Endothelial cell of umbilical vein (primary cell): ENCODE results near the gene TEX264. TPM values are rescaled to one million over a fixed set of nuclear protein-coding genes. Genes with fewer than 3 reads are reported as not detected.

Source experiments
- BruUV-seq: library from RNA; stranded (reverse); fragments of 400-500 nt; replicated peaks from 2 replicates; lab custom pipeline; 2021; lab: Mats Ljungman, UMichigan
- CTCF ChIA-PET: fragments of 300-600, 350-600 bp; sonication (Branson Sonifier 250); formaldehyde crosslinking; loops from one replicate; lab custom pipeline; 2021; ENCODE audit warnings: antibody characterized with exemption, inconsistent platforms; lab: Charles Lee
- POLR2A ChIA-PET: fragments of 300-600, 350-600 bp; sonication (Branson Sonifier 250); formaldehyde crosslinking; loops from one replicate; lab custom pipeline; 2021; ENCODE audit warnings: antibody characterized with exemption, inconsistent platforms; lab: Charles Lee
- DNase-seq: peaks from one replicate; pipeline ENCODE4 v3.0.0-alpha.2; 2011; ENCODE audit warnings: low read depth, low spot score
- FAIRE-seq: peaks from 2 replicates; lab custom pipeline; 2011; peaks lifted over from hg19 to GRCh38; lab: Jason Lieb, UNC
- H2AFZ ChIP-seq: 2 replicates; pipeline ENCODE4 v1.6.0; 2012; ENCODE audit warnings: low read depth, low read length, control low read depth, inconsistent platforms
- H3K27ac ChIP-seq: 2 replicates; pipeline ENCODE4 v1.5.1; 2011; ENCODE audit warnings: low read depth, mild to moderate bottlenecking, control low read depth, low read length, moderate library complexity; ENCODE audit not compliant: insufficient read depth
- H3K27me3 ChIP-seq, 2 experiments: 2 replicates each; pipeline versions ENCODE4 v1.6.0 to v1.6.1; 2011; ENCODE audit warnings: low read length in 2 of 2, mixed read lengths in 1 of 2; ENCODE audit not compliant: control insufficient read depth in 2 of 2, insufficient read depth in 2 of 2
- H3K36me3 ChIP-seq, 2 experiments: 2 replicates in 1 of 2; 3 replicates in 1 of 2; pipeline ENCODE4 v1.5.1; 2011; ENCODE audit warnings: low read length in 2 of 2, mild to moderate bottlenecking in 1 of 2, moderate library complexity in 1 of 2; ENCODE audit not compliant: control insufficient read depth in 2 of 2, insufficient read depth in 2 of 2; ENCODE audit errors: extremely low read depth in 1 of 2
- H3K4me1 ChIP-seq: 3 replicates; pipeline ENCODE4 v1.5.1; 2011; ENCODE audit warnings: mild to moderate bottlenecking, low read length; ENCODE audit not compliant: control insufficient read depth, insufficient read depth; ENCODE audit errors: extremely low read depth
- H3K4me2 ChIP-seq: 2 replicates; pipeline ENCODE4 v1.6.1; 2011; ENCODE audit warnings: low read length, control low read depth, mixed read lengths; ENCODE audit not compliant: insufficient read depth
- H3K4me3 ChIP-seq, 3 experiments: fragments of 200-600 bp in 1 of 3; sonication (generic), shearing (Covaris generic) in 1 of 3; replicated peaks in 1 of 3; 2 replicates each; pipeline ENCODE4 v1.5.1; 2011 to 2016; ENCODE audit warnings: control low read depth in 3 of 3, low read length in 3 of 3, mild to moderate bottlenecking in 2 of 3, inconsistent platforms in 1 of 3, low read depth in 1 of 3, moderate library complexity in 1 of 3; ENCODE audit not compliant: insufficient read depth in 1 of 3
- H3K79me2 ChIP-seq: 2 replicates; pipeline ENCODE4 v1.6.0; 2012; ENCODE audit warnings: low read length, inconsistent platforms; ENCODE audit not compliant: control insufficient read depth, insufficient read depth
- H3K9ac ChIP-seq: replicated peaks from 2 replicates; pipeline ENCODE3; 2011; ENCODE audit warnings: low read length, control low read depth; ENCODE audit not compliant: insufficient read depth; ENCODE audit errors: extremely low read depth
- H3K9me1 ChIP-seq: replicated peaks from 3 replicates; pipeline ENCODE4 v1.6.0; 2011; ENCODE audit warnings: mild to moderate bottlenecking, low read length; ENCODE audit not compliant: control insufficient read depth, insufficient read depth; ENCODE audit errors: extremely low read depth
- H3K9me3 ChIP-seq: replicated peaks from 2 replicates; pipeline ENCODE4 v1.5.1; 2012; ENCODE audit warnings: low read length, inconsistent platforms; ENCODE audit not compliant: control insufficient read depth, insufficient read depth
- H4K20me1 ChIP-seq: replicated peaks from 2 replicates; pipeline ENCODE3; 2011; ENCODE audit warnings: mild to moderate bottlenecking, low read length; ENCODE audit not compliant: control insufficient read depth, insufficient read depth; ENCODE audit errors: extremely low read depth
- FOS ChIP-seq: IDR thresholded peaks from 2 replicates; pipeline ENCODE4 v1.6.1; 2011; ENCODE audit warnings: mild to moderate bottlenecking, low read length, moderate library complexity, borderline replicate concordance; ENCODE audit not compliant: insufficient read depth
- GATA2 ChIP-seq: IDR thresholded peaks from 2 replicates; pipeline ENCODE4 v1.7.0; 2011; ENCODE audit warnings: low read depth, mild to moderate bottlenecking, moderate library complexity, mixed read lengths, low read length; ENCODE audit not compliant: insufficient read length, insufficient read depth
- JUN ChIP-seq: IDR thresholded peaks from 2 replicates; pipeline ENCODE4 v1.6.1; 2011; ENCODE audit warnings: borderline replicate concordance, low read depth; ENCODE audit not compliant: insufficient read length, insufficient read depth
- MAX ChIP-seq: IDR thresholded peaks from 2 replicates; pipeline ENCODE4 v1.6.1; 2011; ENCODE audit not compliant: insufficient read depth, insufficient read length
- MYC ChIP-seq: IDR thresholded peaks from one replicate; pipeline ENCODE4 v1.6.1; 2011; ENCODE audit warnings: mild to moderate bottlenecking, low read depth, low read length
- POLR2A ChIP-seq: IDR thresholded peaks from 2 replicates; pipeline ENCODE4 v1.6.1; 2012; ENCODE audit warnings: low read depth, mild to moderate bottlenecking, control low read depth, low read length
- POLR2AphosphoS5 ChIP-seq: IDR thresholded peaks from 2 replicates; pipeline ENCODE4 v1.6.1; 2012; ENCODE audit warnings: low read depth, mild to moderate bottlenecking, control low read depth, low read length, moderate library complexity; ENCODE audit not compliant: insufficient read depth
- dilution Hi-C: fragments of 300-500 bp; cut with MboI; formaldehyde crosslinking; loops from one replicate; pipeline ENCODE4 v1.15.0; 2019; ENCODE audit warnings: low sequenced_read_pairs; ENCODE audit not compliant: extremely low pct_ligation_motif_present
- intact Hi-C: fragments of 100-400 bp; cut with micrococcal nuclease; formaldehyde crosslinking; loops from one replicate; pipeline ENCODE4 v1.10.0; 2022
- polyA plus RNA-seq, 4 experiments: library from polyadenylated mRNA; depleted of rRNA in 3 of 4; stranded (reverse) in 3 of 4; unstranded in 1 of 4; fragments of >200 nt; gene quantifications; 2 replicates each; pipeline versions ENCODE4 v1.2.1 to v1.2.3, GENCODE V29; 2011 to 2012; ENCODE audit warnings: missing spikeins in 1 of 4
- total RNA-seq: library from RNA; stranded (reverse); gene quantifications from 2 replicates; pipeline ENCODE4 v1.2.3, GENCODE V29; 2021
- TF ChIP-seq, protein P1 (sequence below), 2 donors: IDR thresholded peaks; 1 replicate in 1 of 2; 2 replicates in 1 of 2; pipeline ENCODE4 v1.5.1; 2011; ENCODE audit warnings: low read length in 2 of 2, mild to moderate bottlenecking in 2 of 2, moderate library complexity in 2 of 2, control low read depth in 1 of 2, inconsistent platforms in 1 of 2, low read depth in 1 of 2; ENCODE audit not compliant: insufficient read depth in 1 of 2; ENCODE audit errors: extremely low read depth in 1 of 2

The TEX264 gene
- total and polyA plus RNA-seq, 2 donors (not counting 3 experiments of a cell fraction or from before 2014, with no cell fraction given), result 29.0 to 89.7 TPM

DNA sequence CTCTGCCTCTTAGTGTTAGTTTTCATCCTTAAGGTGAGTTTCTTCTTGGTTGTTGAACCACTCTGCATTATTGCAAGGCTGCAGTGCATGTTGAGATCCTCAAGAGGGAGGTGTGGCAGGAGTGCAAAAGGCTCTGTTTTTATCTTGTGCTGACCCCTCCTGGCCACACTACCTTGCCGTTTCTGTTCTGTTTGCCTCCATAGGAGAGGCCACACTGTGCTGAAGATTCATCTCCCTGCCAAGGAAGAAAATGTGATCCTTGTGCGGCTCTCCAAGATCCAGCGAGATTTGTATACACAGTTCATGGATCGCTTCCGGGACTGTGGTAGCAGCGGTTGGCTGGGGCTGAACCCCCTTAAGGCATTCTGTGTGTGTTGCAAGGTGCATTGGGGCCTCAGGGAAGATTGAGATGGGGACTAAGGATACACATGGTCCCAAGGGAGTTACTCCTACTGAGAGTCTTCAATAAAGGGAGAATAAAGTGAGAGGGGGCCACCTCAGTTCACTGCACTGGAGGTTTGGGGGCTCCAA lies 33.0 kb upstream of the TEX264 start:
- Histone ChIP-seq H3K79me2 (no peaks in the 10 kb centered on the region), H3K4me2 (no peak overlapping the region), H3K4me3 (no peak overlapping the region), H3K27me3 (no peaks in the 10 kb centered on the region), H4K20me1 (no peaks in the 10 kb centered on the region), H2AFZ (no peak overlapping the region), H3K9me3 (no peaks in the 10 kb centered on the region), H3K36me3 (peaks cover 12 to 40% of the 10 kb centered on the region in 2 experiments), H3K9ac (no peak overlapping the region), H3K9me1 (no peaks in the 10 kb centered on the region), H3K4me1 (no peaks in the 10 kb centered on the region), H3K27ac (no peak overlapping the region)
- dilution Hi-C loops, result no loop called here
- BruUV-seq, result no TSS peak
- DNase-seq (peak; percentile 64), FAIRE-seq (peak; percentile 89)
- ChIA-PET CTCF (interaction anchor here (0.8 to 1.7 kb wide), 3 partner anchors 136 to 138 kb away, joined by 3 to 11 read pairs (median 8); partner anchors contain the start of gene DCAF1), POLR2A (no interaction called here)
- intact Hi-C loops, result loop anchor here (1.0 kb wide), 2 partner anchors 44 to 136 kb away; no protein-coding TSS in a partner anchor
- TF ChIP-seq MYC (no peak), POLR2A (no peak), JUN (no peak)
- TF ChIP-seq, protein P1, sequence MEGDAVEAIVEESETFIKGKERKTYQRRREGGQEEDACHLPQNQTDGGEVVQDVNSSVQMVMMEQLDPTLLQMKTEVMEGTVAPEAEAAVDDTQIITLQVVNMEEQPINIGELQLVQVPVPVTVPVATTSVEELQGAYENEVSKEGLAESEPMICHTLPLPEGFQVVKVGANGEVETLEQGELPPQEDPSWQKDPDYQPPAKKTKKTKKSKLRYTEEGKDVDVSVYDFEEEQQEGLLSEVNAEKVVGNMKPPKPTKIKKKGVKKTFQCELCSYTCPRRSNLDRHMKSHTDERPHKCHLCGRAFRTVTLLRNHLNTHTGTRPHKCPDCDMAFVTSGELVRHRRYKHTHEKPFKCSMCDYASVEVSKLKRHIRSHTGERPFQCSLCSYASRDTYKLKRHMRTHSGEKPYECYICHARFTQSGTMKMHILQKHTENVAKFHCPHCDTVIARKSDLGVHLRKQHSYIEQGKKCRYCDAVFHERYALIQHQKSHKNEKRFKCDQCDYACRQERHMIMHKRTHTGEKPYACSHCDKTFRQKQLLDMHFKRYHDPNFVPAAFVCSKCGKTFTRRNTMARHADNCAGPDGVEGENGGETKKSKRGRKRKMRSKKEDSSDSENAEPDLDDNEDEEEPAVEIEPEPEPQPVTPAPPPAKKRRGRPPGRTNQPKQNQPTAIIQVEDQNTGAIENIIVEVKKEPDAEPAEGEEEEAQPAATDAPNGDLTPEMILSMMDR (IDR thresholded peaks at IDR 0.05; ENCODE audit: extremely low read depth in 1 of 2, insufficient read depth in 1 of 2, low read depth in 1 of 2, low read length in 2 of 2), result peak; percentile 74 to 89

- FAIRE-seq (no peak), DNase-seq (peak; percentile 8)
- H3K27ac ChIP-seq, result no peak overlapping the region
- dilution Hi-C loops, result no loop called here
- H3K4me3 ChIP-seq, result no peak overlapping the region
- H3K9me3 ChIP-seq, result no peaks in the 10 kb centered on the region
- intact Hi-C loops, result loop anchor here (1.0 to 5.0 kb wide), 4 partner anchors 27 to 575 kb away; no protein-coding TSS in a partner anchor
- peaks cover 27 to 43% of the 10 kb centered on the region in 2 experiments for H3K36me3 ChIP-seq
- no peaks in the 10 kb centered on the region for H3K27me3 ChIP-seq
- no peaks in the 10 kb centered on the region for H3K9me1 ChIP-seq
- H3K79me2 ChIP-seq, result no peaks in the 10 kb centered on the region
- ChIA-PET CTCF (interaction anchor here (0.6 to 6.4 kb wide), 8 partner anchors 27 to 1518 kb away, joined by 3 to 52 read pairs (median 4); partner anchors contain the start of gene PRKCD), POLR2A (no interaction called here)
- H4K20me1 ChIP-seq, result no peaks in the 10 kb centered on the region
- no peak overlapping the region for H3K4me2 ChIP-seq
- no peaks in the 10 kb centered on the region for H3K4me1 ChIP-seq
- H2AFZ ChIP-seq, result no peak overlapping the region
- no peak overlapping the region for H3K9ac ChIP-seq
- TF ChIP-seq GATA2 (no peak), MAX (no peak), FOS (no peak), POLR2AphosphoS5 (no peak)
- no TSS peak for BruUV-seq
Measured at GRCh38 chr3:51642462-51642861, 28.6 kb upstream of the TEX264 start.
